GM19372 (cell line): ENCODE measurements around the gene DDX54.
"Not testable (repeated sequence)": the region's sequence is repeated elsewhere in the genome, so short reads cannot be mapped to it uniquely, and the experiment has no call there.

Experiments
- ATAC-seq: cut with Tn5 transposase; IDR thresholded peaks from one replicate; pipeline ENCODE4 v1.9.1; 2021; ENCODE audit warnings: mild to moderate bottlenecking, low read depth, moderate library complexity; ENCODE audit not compliant: unreplicated experiment

The DDX54 gene

GRCh38 chr12:113129664-113130456, 55.4 kb downstream of the DDX54 start:
- no peak for ATAC-seq

DNA sequence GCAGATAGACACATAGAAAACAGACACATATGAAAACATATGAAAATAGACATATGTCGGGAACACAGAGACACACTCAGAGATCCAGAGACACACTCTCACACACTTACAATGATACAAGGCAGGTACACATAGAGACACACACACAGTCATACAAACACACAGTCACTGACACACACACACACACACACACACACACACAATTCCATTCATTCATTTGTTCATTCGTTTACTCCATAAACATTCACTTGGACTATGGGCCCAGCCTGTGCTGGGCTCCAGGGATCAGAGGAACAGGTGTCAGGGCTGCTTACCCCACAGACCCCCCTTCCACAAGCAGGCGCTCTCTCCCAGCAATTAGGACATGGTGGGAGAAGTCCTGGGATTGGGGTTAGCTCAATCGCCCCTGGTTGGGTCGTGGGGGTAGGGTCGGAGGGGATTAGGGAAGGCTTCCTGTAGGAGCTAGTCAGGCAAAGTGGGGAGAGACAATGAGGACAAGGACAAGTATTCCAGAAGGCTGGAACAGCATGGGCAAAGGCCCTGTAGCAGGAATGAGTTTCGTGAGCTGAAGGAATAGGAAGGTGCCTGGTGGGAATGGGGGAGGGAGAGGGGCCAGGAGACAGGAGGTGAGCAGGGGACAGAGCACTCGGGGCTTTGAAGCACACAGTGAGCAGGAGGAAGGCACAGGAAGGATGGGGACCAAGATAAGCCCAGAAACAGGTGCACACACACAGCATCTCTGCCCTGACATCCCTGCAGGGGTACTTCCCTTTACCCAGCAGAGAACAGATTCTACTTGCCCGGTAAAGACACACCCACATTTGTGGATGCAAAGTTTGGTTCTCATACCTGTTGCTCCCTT, 56.2 kb downstream of the DDX54 start:
- ATAC-seq, result no peak

- no peak for ATAC-seq
Measured at GRCh38 chr12:113127791-113128199, 57.5 kb downstream of the DDX54 start.

GRCh38 chr12:113120670-113121370, 64.5 kb downstream of the DDX54 start:
- no peak for ATAC-seq

DNA sequence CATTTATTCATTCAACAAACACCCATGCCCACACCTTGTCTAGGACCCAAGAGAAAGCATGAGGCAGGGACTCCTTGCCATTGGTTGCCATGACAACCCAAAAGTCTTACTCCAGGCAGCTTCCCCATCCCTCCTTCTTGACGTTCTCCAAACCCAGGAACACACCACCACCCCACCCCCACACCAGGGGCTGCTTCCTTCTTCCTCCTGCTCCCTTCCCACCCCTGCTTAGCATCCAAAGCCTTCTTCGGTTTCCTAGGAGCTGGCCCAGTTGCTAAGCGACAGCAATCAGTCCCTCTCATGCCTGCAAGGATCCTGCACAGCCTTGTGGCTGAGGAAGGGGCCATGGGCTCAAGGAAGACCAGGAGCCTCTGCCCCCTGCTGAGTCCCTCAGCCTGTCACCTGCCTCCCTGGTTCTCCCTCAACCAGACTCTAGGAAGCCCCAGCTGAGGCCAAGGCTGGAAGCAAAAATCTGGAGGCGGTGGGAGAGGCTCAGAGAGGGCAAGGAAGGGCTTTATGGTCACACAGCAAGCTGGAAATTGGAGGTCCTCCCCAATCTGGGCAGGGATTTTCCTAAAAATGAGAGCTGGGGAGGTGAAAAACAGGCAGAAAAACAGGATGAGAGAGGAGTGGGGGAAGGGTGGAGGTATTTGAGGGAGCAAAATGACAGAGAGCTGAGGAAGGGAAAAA, 65.2 kb downstream of the DDX54 start:
- no peak for ATAC-seq

DNA sequence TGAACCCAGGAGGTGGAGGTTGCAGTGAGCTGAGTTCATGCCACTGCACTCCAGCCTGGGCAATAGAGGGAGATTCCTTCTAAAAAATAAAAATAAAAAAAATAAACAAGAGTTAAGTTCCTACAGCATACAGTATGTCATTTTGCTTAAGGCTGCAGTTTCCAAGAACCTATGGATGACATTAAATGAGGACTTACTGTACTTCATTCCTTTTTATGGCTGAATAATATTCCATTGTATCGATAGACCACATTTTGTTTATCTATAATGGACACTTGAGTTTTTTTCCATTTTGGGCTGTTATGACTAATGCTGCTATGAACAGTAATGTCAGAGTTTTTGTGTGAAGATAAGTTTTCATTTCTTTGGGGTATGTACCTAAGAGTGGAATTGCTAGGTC, 67.1 kb downstream of the DDX54 start:
- no peak for ATAC-seq

- not testable (repeated sequence) for ATAC-seq
Measured at GRCh38 chr12:113117684-113118083, 67.6 kb downstream of the DDX54 start.

DNA sequence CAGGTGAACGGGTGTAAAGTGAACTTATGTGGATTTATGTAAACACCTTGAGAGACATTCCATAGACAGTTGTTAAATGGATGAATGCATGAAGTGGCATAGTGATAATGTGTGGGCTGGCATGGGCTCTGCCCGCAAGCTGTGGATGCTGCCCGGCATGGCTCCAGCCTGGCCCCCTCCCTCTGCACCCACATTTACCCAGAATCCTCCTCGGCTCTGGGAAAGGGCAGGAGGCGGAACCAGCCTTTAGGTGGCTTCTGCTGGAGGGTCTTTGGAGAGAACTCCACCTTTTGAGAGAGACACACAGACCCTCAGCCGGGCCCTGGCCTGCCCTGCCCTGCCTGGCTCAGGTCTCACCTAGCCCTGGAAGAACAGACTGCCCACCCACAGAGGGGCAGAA, 68.4 kb downstream of the DDX54 start:
- no peak for ATAC-seq

GRCh38 chr12:113115455-113116126, 69.7 kb downstream of the DDX54 start:
- ATAC-seq, result no peak

GRCh38 chr12:113114447-113115178, 70.7 kb downstream of the DDX54 start:
- ATAC-seq, result no peak

GRCh38 chr12:113113397-113113796, 71.9 kb downstream of the DDX54 start:
- ATAC-seq, result no peak

DNA sequence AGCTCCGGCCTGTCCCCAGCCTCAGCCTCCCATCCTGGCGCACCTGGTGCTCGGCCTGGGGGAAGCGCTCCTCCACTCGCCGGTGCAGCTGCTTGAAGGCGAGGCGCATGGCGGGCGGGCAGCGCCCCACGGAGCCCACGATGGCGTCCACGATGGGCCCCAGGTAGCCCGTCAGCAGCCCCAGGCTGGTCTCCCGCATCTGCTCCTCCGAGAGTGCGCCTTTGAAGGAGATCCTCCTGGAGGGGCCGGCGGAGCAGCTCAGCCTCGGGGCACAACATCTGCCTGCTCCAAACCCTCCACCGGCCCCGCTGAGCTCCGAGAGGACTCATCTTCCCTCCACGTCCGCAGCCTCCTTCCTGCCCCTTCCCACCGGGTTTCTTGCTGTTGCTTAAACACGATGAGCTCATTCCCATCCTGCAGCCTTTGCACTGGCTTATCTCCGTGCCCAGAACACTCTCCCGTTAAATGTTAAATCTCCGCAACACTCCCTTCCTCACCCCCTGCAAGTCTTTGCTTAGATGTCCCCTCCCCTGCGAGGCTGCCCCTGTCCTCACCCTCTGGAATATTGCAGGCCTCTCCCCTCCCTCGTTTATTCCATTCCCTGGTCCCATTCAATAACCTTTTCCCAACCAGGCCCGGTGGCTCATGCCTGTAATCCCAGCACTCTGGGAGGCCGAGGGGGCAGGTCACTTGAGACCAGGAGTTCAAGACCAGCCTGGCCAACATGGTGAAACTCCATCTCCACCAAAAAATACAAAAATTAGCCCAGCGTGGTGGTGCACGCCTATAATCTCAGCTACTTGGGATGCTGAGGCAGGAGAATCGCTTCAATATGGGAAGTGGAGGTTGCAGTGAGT, 73.0 kb downstream of the DDX54 start:
- ATAC-seq, result no peak

GRCh38 chr12:113111247-113111646, 74.0 kb downstream of the DDX54 start:
- no peak for ATAC-seq

GRCh38 chr12:113109872-113110599, 75.2 kb downstream of the DDX54 start:
- no peak for ATAC-seq

DNA sequence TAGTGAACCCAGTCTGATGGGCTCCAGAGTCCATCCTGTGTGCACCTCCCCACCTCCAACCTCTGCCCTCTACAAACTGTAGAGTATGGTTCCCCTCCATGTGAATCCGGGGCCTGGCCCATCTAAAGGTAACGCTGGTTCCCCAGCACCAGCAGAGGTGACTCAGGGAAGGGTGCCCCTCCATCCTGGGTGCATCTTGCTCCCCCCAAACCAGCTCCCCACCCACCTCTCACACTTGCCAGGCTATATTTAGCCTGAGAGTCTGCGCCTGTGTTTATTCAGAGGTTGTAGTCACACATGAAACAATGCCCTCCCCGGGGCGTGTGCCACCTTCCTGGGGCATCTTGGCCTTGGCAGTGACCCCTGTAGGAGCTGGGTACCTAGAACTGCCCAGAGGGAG, 75.9 kb downstream of the DDX54 start:
- ATAC-seq, result no peak

DNA sequence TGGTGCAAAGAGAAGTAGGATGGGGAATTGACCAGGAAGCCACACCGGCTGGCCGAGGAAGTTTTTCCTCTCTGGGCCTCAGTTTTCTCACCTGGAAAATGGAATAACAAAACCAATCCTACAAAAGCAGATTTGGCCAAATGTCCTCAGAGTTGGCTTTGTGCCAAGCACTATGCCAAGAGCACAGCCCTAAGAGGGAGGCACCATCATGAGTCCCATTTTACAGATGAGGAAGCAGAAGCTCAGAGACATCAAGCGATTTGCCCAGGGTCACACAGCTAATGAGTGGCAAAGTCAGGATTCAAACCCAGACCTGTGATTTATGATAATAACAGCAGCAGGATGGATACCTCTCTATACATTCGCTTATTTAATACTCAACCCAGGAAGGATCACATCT, 77.0 kb downstream of the DDX54 start:
- ATAC-seq, result no peak
